RWPE1 (cell line): ENCODE data around the gene KRT28.

Experiments used
- CTCF ChIA-PET: fragments of 350-600 bp; sonication (Branson Sonifier 250); formaldehyde crosslinking; extraction: SDS; loops from one replicate; lab custom pipeline; 2021; lab: Yijun Ruan, JAX
- POLR2A ChIA-PET: fragments of 400-600 bp; formaldehyde crosslinking; extraction: SDS; loops from one replicate; lab custom pipeline; 2020; ENCODE audit warnings: antibody characterized with exemption; ENCODE audit not compliant: low non-redundant PET; lab: Yijun Ruan, JAX
- DNase-seq: peaks from one replicate; pipeline ENCODE4 v3.0.0; 2012; ENCODE audit warnings: low spot score
- H3K27ac ChIP-seq: fragments of 450-650 bp; 2 replicates; pipeline ENCODE4 v1.5.1; 2017
- CTCF ChIP-seq: fragments of 450-650 bp; conservative IDR thresholded peaks from 2 replicates; pipeline ENCODE4 v1.5.1; 2017; ENCODE audit warnings: low read depth, mild to moderate bottlenecking

Gene KRT28

DNA sequence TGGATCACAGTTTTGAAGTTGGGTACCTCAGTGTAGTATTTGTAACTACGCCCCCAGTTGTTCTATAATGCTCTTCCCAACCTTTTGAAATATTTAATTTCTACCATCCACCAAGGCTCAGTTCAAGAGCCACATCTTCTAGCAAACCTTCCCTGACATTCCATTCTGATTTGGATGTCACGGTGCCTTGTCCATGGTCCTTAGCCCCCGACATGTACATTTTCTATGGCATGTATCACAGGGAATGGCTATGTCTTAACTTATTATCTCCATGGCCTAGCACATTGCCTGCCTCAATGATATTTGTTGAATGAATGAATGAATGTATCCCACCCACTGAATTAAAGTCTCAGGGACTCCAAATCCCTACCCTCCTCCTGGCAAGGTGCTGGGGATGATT is 6.4 kb upstream of the KRT28 start:
- H3K27ac ChIP-seq: no peak overlapping the region
- TF ChIP-seq CTCF: no peak
- CTCF ChIA-PET: interaction anchor here (0.5 to 0.9 kb wide), 2 partner anchors 516 to 748 kb away, joined by 3 to 10 read pairs; no protein-coding TSS in a partner anchor
- DNase-seq: no peak
- POLR2A ChIA-PET: no interaction called here

- ChIA-PET POLR2A (no interaction called here), CTCF (interaction anchor here (0.6 to 2.3 kb wide), 13 partner anchors 8 to 859 kb away, joined by 3 to 8 read pairs (median 3); no protein-coding TSS in a partner anchor)
- no peak overlapping the region for H3K27ac ChIP-seq
- peak; percentile 88 for DNase-seq
- peak; percentile 86 for TF ChIP-seq CTCF
These were observed 3.9 kb upstream of the KRT28 start for GRCh38 chr17:40803617-40804082.

DNA sequence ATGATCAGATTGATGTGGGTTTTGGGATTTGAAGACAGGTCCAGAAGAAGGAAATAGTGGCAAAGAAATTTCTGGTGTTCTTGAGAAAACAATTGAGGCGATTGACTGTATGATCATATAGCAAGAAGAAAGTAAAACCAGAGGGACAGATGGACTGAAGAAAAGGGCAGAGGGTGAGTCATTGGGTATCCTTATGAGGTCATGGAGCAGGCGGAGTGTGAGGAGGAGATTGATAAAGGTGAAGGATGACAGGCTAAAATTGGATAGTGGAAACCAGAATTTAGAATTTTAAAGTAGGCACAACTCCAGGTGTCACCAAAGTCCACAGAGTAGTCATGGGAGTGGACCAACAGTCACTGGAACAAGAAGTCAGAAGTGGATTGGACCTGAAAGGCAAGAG is 1.4 kb upstream of the KRT28 start:
- TF ChIP-seq CTCF: no peak
- CTCF ChIA-PET: no interaction called here
- no peak for DNase-seq
- POLR2A ChIA-PET: no interaction called here
- no peak overlapping the region for H3K27ac ChIP-seq

DNA sequence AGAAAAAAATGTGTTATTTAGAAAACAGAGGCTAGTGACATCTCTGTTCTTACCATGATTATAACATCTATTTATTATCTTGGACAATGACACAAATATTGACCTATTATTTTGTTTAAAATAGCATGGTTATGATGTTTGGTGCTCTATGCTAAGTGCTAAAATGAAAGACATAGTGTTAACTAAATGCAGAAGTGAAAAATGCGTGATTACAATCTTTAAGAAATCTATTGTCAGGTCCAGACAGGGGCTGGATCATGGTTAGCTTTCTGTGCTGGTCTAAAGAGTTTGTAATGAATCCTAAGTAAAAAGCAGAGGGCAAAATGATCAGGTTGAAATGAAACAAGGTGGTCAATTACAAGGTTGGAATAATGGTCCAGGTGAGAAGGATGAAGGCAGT is 622 bp upstream of the KRT28 start:
- POLR2A ChIA-PET: no interaction called here
- no peak overlapping the region for H3K27ac ChIP-seq
- DNase-seq: no peak
- no peak for TF ChIP-seq CTCF
- CTCF ChIA-PET: no interaction called here

- ChIA-PET POLR2A (interaction anchor here (0.6 kb wide), 1 partner anchor 26 kb away, joined by 3 read pairs; no protein-coding TSS in a partner anchor), CTCF (no interaction called here)
- TF ChIP-seq CTCF: no peak
- no peak overlapping the region for H3K27ac ChIP-seq
- DNase-seq: no peak
These were observed 2.9 kb downstream of the KRT28 start for GRCh38 chr17:40796846-40797245.

- ChIA-PET CTCF (interaction anchor here (0.6 to 1.5 kb wide), 4 partner anchors 9 to 533 kb away, joined by 3 to 4 read pairs (median 3); no protein-coding TSS in a partner anchor), POLR2A (no interaction called here)
- TF ChIP-seq CTCF: no peak
- no peak overlapping the region for H3K27ac ChIP-seq
- DNase-seq: no peak
These were observed 4.6 kb downstream of the KRT28 start for GRCh38 chr17:40795019-40795667.
